Subcutaneous preadipocyte (primary cell): ENCODE measurements around the gene DDX3Y. TPM values are rescaled to one million over a fixed set of nuclear protein-coding genes. Genes with fewer than 3 reads are reported as not detected.

Experiments
- total RNA-seq: library from RNA; depleted of rRNA; stranded (reverse); fragments of >200 nt; gene quantifications from 2 replicates; pipeline ENCODE4 v1.2.3, GENCODE V29; 2012

The DDX3Y gene
- total RNA-seq: under 0.01 TPM in 2 replicates

DNA sequence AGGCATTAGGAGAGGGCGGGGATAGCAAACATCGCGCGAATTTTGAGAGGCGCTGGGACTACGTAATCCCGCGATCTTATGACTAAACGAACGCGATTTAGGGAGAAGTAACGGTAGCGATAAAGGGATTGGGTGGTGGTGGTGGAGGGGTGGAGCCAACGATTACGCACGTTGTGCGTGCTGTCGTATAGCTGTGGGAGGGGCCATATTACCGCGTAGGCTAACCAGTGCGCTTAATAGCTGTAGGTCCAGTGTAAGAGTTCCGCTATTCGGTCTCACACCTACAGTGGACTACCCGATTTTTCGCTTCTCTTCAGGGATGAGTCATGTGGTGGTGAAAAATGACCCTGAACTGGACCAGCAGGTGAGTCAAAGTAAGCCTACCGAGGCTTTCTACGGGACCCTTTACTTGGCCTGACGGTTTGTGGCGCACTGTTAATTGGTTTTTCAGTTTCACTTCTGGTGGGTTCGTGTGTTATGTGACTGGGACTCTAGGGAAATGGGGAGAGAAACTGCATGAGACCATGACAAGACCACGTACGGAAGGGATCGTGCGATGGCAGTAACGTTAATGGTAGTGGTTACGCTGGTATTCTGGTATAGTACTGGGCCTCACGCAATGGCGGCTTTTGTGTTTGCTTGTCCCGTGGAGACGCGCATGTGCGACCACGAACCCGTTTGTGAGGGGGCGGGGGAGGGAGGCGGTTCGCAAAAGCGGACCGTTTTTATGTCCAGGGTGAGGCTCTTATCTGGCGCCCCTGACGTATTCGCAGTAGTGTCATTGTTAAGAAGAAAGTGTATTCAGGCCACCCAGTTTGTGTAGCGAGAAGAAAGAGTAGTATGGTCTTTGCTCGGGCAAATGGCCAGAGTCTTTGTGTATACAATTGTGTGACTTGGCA is at the start of gene DDX3Y:
Gene DDX3Y, plus strand, starts transcription at position 251 of the 899 bp plus-strand sequence. Its CDS starts 69 bp downstream, at position 320.

Other genes with a start within 250 kb of the DDX3Y start
- gene USP9Y, start 203.6 kb upstream of the DDX3Y start, total RNA-seq: not detected in 2 replicates